Left lung (tissue), 10 donors: ENCODE results near the gene DLGAP1. TPM values are rescaled to one million over a fixed set of nuclear protein-coding genes. Genes with fewer than 3 reads are reported as not detected.

Experiments
- ATAC-seq: fragments of 200-7000 bp; cut with Tn5 transposase; one replicate; pipeline ENCODE4 v1.9.1; 2020; ENCODE audit warnings: moderate library complexity
- DNase-seq, 4 donors: peaks; one replicate each; pipeline ENCODE4 v3.0.0-alpha.2; 2013 to 2020
- H3K27ac ChIP-seq, 2 donors: fragments of 200-600 bp; sonication (generic) in 1 of 2; one replicate each; pipeline versions ENCODE4 v1.5.0 to v1.8.0; 2020 to 2021
- H3K27me3 ChIP-seq, 2 donors: fragments of 200-600 bp; sonication (generic) in 1 of 2; one replicate each; pipeline versions ENCODE4 v1.5.0 to v1.8.0; 2020 to 2021
- H3K36me3 ChIP-seq, 2 donors: fragments of 200-600 bp; sonication (generic) in 1 of 2; one replicate each; pipeline versions ENCODE4 v1.5.0 to v1.8.0; 2020 to 2021
- H3K4me1 ChIP-seq, 2 donors: fragments of 200-600 bp; one replicate each; pipeline ENCODE4 v1.8.0; 2021
- H3K4me3 ChIP-seq, 2 donors: fragments of 200-600 bp; sonication (generic) in 1 of 2; one replicate each; pipeline versions ENCODE4 v1.5.0 to v1.8.0; 2020 to 2021; ENCODE audit warnings: mild to moderate bottlenecking in 1 of 2
- H3K9me3 ChIP-seq, 2 donors: fragments of 200-600 bp; sonication (generic) in 1 of 2; one replicate each; pipeline versions ENCODE4 v1.5.0 to v1.8.0; 2020 to 2021
- CTCF ChIP-seq, 2 donors: fragments of 200-600 bp; sonication (generic) in 1 of 2; IDR thresholded peaks; one replicate each; pipeline versions ENCODE4 v1.5.0 to v1.8.0; 2021; ENCODE audit warnings: antibody characterized with exemption in 2 of 2
- intact Hi-C, 2 donors: fragments of 100-400 bp; cut with DNase I; formaldehyde crosslinking; loops; one replicate each; pipeline versions ENCODE4 v1.11.2 to v1.14.2; 2022
- polyA plus RNA-seq, 6 donors: library from polyadenylated mRNA; unstranded; fragments of 120-200 nt; gene quantifications; one replicate each; pipeline ENCODE4 v1.2.1, GENCODE V29; 2013; ENCODE audit not compliant: insufficient read length in 6 of 6
- total RNA-seq, 2 donors: library from RNA; stranded (reverse); fragmentation: NEBNext Ultra II Directional; extraction: Animal tissue kit (Norgen Biotek cat#: 25700); gene quantifications; one replicate each; pipeline ENCODE4 v1.2.1, GENCODE V29; 2021
- donor health status: DM: no; HTN: yes; CAD: no.
- donor health status: DM: no; HTN: no; CAD: no.

DLGAP1 gene
- total and polyA plus RNA-seq, 8 donors: 1.6 to 4.0 (median 2.1) TPM

GRCh38 chr18:3808985-3809780 is 645.9 kb downstream of the DLGAP1 start:
- no peak for ATAC-seq

GRCh38 chr18:3806656-3807055 is 648.5 kb downstream of the DLGAP1 start:
- Histone ChIP-seq H3K36me3 (no peaks in the 10 kb centered on the region), H3K27ac (no peak overlapping the region), H3K9me3 (no peaks in the 10 kb centered on the region), H3K4me1 (no peaks in the 10 kb centered on the region), H3K4me3 (no peak overlapping the region), H3K27me3 (no peaks in the 10 kb centered on the region)
- no peak for DNase-seq
- no peak for TF ChIP-seq CTCF (IDR thresholded peaks at IDR 0.05)
- intact Hi-C loops: no loop called here
- ATAC-seq: no peak

More at GRCh38 chr18:3808985-3809780, 645.9 kb downstream of the DLGAP1 start:
- no peak overlapping the region for H3K27ac ChIP-seq
- TF ChIP-seq CTCF (IDR thresholded peaks at IDR 0.05): no peak
- intact Hi-C loops: no loop called here
- H3K4me3 ChIP-seq: no peak overlapping the region
- no peaks in the 10 kb centered on the region for H3K27me3 ChIP-seq
- H3K9me3 ChIP-seq: no peaks in the 10 kb centered on the region
- DNase-seq: no peak
- no peaks in the 10 kb centered on the region for H3K4me1 ChIP-seq
- no peaks in the 10 kb centered on the region for H3K36me3 ChIP-seq

GRCh38 chr18:3804336-3804735 is 650.8 kb downstream of the DLGAP1 start:
- Histone ChIP-seq H3K4me1 (no peaks in the 10 kb centered on the region), H3K27ac (no peak overlapping the region), H3K27me3 (no peaks in the 10 kb centered on the region), H3K4me3 (no peak overlapping the region), H3K36me3 (no peaks in the 10 kb centered on the region), H3K9me3 (no peaks in the 10 kb centered on the region)
- no peak for DNase-seq
- intact Hi-C loops: no loop called here
- ATAC-seq: no peak
- no peak for TF ChIP-seq CTCF (IDR thresholded peaks at IDR 0.05)

GRCh38 chr18:3803350-3803749 is 651.8 kb downstream of the DLGAP1 start:
- H3K27ac ChIP-seq: no peak overlapping the region
- no peaks in the 10 kb centered on the region for H3K4me1 ChIP-seq
- TF ChIP-seq CTCF (IDR thresholded peaks at IDR 0.05): no peak
- ATAC-seq: no peak
- intact Hi-C loops: no loop called here
- DNase-seq: no peak
- H3K27me3 ChIP-seq: no peaks in the 10 kb centered on the region
- H3K9me3 ChIP-seq: no peaks in the 10 kb centered on the region
- H3K36me3 ChIP-seq: no peaks in the 10 kb centered on the region
- H3K4me3 ChIP-seq: no peak overlapping the region

GRCh38 chr18:3799515-3799914 is 655.6 kb downstream of the DLGAP1 start:
- ATAC-seq: peak; percentile 91
- peak in 1 of 4 donors; percentile 53 for DNase-seq
- no peak for TF ChIP-seq CTCF (IDR thresholded peaks at IDR 0.05)

More at GRCh38 chr18:3799515-3799914, 655.6 kb downstream of the DLGAP1 start:
- H3K4me3 ChIP-seq: no peak overlapping the region
- H3K27me3 ChIP-seq: no peaks in the 10 kb centered on the region
- no peaks in the 10 kb centered on the region for H3K9me3 ChIP-seq
- H3K36me3 ChIP-seq: no peaks in the 10 kb centered on the region
- intact Hi-C loops: no loop called here
- no peak overlapping the region for H3K27ac ChIP-seq
- no peaks in the 10 kb centered on the region for H3K4me1 ChIP-seq
